Fibroblast of upper back skin (primary cell): ENCODE measurements around the gene DDAH1.

Experiments
- DNase-seq: peaks from one replicate; pipeline ENCODE4 v3.0.0-alpha.2; 2013

The DDAH1 gene

DNA sequence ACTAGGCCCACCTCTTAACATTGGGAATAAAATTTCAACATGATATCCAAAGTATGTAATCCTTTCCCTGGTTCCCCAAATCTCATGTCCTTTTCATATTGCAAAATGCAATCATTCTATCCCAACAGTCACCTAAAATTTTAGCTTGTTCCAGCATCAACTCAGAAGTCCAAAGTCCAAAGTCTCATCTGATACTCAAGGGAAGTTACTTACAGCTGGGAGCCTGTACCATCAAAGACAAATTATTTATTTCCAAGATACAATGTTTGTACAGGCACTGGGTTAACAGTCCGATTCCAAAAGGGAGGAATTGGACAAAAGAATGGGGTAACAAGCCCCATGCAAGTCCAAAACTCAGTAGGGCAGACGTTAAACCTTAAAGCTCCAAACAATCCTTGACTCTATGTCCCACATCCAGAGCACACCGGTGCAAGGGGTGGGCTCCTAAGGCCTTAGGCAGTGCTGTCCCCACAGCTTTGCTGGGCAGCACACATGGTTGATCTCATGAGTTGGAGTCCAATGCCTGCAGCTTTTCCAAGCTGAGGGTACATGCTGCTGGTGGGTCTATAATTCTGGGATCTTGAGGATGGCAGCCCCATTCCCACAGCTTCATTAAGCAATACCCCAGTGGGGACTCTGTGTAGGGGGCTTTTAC lies 78.8 kb downstream of the DDAH1 start:
- no peak for DNase-seq

DNA sequence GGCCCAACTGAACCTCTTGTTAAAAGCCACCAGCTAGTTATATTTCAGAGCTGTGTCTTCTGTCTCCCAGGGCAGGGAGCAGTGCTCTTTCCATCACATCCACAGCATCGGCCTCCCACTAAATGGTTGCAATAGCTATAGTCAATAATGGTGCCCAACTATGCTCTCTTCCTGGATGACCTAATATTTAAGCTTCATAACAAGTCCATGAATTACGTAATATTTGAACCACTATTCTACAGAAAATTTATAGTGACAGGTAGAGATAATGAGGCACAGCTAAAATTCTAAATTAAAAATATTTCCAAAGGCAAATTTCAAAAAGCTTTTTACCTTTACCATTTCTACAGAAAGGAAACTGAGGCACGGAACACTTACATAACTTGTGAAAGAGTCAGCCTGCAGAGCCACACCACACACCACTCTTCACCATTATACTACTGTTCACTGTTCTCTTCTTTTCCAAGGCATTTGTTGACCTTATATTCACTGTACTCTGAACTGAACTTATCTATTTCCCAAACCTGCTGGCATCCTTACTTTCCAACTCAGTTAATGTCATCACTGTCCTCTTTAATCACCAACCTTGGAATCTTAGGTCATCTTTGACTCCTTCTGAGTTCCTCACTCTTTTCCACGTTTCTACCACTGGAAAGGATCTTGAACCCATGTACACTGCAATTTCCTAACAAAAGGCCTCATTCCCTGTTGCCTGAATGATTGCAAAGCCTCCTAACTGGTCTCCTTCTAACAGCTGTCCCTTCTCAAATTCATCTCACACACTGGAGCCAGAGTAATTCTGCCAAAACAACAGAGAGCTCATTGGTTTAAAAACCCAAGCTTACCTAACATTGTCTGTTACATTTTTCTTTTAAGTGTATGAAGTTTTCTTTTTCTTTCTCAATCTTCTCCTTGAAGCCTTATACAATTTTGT lies 85.5 kb downstream of the DDAH1 start:
- DNase-seq: no peak

DNA sequence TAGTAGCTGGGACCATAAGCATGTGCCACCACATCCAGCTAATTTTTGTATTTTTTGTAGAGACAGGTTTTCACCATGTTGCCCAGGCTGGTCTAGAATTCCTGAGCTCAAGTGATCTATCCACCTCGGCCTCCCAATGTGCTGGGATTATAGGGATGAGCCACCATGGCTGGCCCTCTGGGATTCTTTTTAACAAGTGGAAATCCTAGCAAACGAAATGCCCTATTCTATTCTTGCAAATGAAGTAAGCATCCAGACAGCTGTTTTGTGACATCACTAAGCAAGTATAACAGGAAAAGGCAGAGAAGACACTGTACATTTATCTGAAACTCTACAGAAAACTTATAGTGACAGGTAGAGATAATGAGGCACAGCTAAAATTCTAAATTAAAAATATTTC lies 86.4 kb downstream of the DDAH1 start:
- DNase-seq: no peak

DNA sequence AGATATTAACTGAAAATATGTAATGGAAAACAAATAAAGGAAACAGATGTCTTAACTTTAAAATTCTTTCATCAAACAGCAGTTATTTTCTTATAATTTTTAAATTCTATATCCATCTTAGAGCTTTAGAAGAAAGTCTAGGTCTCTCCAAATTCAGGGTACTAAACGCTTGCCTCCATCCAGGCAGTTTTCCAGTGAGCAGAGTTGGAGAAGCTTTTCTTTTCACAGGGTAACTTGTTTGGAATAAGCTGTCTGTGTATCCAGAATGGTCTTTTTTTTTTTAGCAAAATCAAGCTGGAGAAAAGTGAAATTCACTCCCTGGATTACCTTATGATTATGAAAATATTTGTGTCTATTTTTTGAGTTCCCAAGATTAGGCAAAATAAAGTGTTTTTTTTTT lies 88.6 kb downstream of the DDAH1 start:
- no peak for DNase-seq

DNA sequence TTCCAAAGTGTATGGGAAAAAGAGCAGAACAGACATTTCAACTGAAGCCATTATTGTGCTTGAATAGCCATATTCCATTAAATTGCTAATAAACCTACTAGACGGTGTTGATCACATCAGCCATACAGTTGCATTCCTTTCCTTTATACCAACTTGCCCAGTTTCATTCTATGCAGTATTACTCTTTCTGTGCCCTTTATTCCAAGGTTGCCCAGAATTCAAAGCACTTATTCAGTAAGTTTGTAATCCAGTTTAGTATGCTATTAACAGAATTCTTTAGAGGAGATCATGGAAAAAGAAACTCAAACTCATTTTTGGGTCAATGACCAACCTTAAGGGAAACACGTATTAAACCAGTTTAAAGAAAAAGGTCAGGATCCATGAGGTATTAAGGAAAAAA lies 89.5 kb downstream of the DDAH1 start:
- no peak for DNase-seq

DNA sequence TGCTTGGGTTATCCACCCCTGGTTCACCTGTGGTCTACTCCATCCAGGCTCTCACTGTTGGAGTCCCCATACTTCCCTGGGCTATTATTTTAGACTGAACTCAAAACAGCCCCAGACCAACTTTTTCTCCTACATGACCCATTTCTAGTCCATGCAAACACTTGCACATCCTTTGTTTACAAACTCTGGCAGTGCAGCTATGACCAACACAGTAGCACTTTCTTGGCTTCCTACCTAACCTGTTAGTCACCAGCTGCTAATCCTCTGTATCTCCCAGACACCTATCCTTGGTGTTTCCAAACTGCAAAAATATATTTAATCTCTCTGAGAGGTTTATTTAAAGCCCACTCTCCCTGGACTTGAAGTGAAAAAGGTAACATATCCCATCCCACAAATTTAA lies 90.8 kb downstream of the DDAH1 start:
- peak; percentile 76 for DNase-seq

DNA sequence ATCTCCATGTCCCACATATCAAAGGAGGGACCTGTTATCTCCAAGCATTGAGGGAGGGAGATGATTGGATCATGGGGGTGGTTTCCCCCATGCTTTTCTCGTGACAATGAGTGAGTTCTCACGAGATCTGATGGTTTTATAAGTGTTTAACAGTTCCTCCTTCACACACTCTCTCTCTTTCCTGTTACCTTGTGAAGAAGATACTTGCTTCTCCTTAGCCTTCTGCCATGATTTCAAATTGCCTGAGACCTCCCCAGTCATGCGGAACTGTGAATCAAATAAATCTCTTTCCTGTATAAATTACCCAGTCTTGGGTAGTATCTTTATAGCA lies 91.6 kb downstream of the DDAH1 start:
- DNase-seq: no peak

DNA sequence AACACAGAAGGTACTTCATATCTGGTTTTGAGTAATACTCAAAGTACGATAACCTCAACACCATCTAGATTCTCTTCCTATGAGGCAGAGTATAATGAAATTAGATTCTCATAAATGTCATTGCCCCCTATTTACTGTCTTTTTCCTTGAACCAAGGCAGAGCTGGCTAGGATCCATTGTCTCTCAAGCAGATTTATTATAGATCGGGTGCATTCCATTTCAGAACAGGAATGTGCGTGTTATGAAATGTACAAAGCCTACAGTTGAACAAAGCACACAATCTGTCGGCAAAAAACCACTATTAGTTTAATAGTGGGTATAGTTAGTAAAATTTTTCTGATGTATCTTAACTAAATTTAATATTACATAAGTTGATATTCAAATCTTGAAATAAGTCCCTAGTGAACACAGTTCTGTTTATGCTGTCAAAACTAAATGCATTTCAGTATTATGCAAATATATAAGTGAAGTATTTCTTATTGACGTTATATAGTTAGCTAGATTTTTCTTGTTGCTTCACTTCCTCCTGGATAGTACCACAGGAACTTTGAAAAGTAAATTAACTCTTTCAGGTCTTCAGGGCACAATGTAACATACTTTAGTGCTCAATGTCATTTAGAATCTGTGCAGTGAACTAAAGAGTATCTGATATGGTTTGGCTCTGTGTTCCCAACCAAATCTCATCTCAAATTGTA lies 92.1 kb downstream of the DDAH1 start:
- DNase-seq: peak; percentile 88

DNA sequence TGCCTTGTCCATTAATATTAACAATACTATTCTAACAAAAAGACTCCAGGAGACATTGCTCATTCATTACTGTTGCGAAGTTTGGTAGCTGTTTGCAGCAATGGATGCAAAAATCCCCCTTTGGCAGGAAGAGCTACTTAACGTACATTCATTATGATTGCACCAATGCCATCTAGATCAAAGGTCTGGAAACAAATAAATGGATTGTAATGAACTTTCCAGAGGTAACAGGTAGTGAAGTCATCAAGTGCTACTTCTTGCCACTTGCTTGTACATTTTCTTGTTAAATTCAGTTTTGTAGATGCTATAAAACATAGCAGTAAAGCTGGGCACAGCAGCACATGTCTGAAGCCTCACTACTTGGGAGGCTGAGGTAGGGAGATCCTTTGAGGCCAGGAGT lies 93.9 kb downstream of the DDAH1 start:
- no peak for DNase-seq

DNA sequence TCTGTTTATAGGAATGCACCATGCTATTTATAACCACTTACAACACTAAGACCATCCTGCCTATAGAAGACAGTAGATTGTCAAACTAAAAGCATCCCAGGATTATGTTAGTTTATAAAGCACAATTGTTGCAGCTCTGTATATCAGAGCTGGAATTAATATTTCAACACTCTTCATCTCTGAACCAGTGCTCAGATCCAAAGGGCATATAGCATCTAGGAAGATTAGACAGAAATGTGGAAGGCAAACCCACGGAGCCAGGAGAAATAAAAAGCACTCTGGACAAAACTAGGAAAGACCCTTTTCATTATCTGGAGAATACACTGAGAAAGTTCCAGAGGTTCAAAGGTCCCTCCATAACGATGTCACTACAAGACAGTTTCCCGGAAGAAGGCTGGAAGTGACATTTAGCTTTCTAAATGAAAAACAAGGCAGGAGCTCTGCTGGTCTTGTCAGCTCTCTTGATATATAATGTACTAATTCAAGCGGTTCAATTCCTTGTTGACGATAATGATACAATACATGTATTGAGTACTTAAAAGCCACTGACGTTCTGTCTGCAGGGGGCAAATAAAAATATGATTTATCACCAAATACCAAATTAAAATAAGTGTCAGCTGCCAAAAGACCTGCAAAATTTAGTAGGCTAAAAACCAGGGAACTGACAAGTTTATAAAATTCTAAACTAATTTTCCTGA lies 96.7 kb downstream of the DDAH1 start:
- DNase-seq: no peak

DNA sequence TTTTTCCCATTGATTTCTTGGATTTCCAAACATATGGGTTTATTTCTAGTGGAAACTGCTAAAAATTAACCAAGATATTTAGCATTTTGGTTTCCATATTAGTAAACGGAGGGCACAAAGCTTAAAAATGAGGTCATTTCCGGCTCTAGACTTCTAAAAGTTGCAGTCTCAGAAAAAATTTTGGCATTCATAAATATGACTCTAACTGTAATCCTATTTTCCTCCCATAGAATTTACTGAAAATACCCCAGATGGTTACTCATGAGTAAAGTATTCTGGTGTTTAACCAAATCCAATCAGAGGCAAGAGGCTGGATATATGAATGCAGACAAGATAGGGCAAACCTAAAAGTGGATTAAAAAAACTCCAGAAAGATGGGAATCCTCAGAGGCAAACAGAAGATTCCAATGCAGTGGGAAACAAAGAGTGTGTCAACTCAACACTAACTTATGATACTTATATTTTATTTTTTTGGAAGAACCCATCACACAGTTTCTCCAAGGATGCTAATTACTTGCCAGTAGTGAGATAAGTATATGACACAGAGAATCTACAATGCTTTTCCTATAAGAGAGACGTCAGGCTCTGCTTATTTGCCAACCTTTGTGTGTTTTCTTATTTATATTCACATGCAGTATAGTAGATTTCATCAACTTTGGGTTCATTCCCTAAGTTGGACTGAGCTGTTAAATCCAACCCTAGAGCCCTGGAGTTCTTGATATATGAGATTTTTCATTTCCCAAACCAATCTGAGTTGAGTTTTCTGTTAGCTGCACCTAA lies 98.4 kb downstream of the DDAH1 start:
- peak; percentile 93 for DNase-seq

DNA sequence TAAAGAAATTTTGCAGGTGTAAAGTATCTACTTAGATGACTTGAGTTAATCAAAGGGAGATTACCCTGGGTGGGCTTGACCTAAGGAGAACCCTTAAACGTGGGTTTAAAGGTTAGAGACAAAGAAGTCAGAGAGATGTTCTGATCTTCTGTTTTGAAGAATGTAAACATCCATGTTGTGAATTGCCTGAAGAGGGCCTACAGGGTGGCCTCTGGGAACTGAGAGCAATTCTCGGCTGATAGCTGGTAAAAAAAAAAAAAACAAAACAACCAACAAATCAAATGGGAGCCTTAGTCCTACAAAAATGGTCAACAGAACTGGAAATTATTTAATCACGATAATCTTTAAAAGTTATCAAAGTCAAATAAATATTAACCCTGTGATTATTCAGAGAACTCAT lies 99.1 kb downstream of the DDAH1 start:
- DNase-seq: no peak

DNA sequence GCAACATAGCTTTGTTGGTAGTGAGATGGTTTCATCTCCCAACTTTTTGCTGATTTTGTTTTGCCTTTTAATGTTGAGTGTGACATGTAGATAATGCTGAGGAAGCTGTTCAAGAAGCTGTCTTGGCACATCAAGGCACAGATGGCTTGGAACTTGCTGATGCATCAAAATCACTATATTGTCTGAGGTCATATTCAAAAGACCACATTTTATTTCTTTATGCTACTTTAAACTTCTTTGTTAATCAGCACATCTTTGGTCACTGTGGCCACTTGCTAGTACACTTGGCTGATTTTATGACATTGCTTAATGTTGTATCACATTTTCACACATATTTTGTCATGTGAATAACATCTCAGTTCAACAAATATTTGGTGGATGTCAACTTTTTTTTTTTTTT lies 101.4 kb downstream of the DDAH1 start:
- DNase-seq: no peak

DNA sequence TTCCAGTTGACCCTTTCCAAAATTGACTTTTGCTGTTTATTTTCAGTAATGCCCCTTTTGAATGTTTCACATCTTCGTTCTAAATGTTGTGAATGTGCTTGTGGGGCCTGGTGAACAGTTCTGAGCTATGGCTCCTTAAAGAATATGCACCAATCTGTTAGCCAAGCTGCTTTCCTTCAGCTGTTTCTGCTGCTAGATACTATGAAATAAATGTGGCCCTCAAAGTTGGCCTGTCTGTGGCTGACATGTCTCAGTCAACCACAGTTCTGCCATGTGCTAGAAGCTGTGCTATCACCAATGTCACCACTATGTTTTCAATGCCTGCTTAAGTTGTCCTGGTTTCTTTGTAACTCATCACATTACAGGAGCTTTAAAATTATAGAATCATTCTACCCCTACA lies 101.9 kb downstream of the DDAH1 start:
- DNase-seq: no peak

DNA sequence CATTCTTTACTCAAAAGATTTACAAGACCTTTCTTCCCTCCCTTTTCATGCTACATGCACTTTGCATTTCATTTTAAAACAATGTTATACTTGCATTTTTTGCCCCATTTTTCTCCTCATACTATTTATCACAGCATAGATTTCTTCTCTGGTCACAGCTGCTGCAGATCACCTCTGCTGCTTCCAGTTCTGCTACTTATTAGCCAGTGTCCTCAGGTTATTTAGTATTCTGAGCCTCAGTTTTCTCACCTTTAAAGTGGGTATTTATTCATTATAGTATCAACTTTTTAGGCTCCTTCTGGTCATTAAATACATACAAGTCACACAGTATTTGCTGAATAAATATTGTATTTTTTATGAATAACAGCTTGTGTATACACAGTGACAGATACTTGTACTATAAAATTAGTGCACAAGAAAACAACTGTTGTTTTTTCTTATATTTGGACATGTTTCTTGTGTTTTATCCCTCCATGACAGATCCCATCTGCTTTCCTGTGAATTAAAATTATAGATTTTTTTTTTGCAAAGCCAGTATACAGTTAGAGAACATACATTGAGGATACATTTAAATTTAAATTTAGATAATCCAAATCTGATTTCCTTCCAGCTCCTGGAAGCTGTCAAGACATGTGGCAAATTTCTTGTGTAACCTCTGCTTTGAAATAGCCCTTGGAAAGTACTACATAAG lies 103.2 kb downstream of the DDAH1 start:
- DNase-seq: no peak

DNA sequence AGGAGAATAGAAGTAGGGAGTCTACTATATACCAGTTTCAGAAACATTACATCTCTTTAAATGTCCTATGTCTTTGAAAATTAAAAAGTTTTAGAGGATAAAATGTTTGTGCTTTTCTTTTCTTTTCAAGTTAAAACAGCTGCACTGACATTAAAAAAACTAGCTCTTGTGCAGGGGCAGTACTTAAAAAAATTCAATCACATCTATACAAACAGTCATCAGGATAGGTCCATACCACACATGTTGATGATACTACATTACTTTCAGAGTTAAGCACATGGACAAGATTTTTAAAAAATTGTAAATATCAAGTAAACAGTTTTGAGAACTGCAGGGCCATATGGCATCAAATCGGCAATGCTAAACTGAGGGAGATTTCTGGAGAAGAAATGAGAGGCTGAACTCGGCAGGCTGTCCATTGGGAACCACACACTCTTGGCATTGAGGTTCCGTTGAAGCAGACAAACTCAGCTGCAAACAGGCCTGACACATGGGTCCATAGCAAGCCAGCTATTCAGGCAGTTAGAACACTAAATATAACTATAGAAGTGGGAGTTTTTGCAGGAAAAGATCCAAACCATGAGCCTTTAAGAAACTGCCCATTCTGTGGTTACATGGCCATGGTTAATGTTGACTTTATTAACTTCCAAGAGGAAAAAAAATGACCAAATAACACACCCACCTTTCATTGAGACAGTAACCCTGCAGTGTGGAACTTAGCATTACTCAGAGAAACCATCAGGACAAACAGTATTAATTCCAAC lies 104.0 kb downstream of the DDAH1 start:
- DNase-seq: peak; percentile 82

DNA sequence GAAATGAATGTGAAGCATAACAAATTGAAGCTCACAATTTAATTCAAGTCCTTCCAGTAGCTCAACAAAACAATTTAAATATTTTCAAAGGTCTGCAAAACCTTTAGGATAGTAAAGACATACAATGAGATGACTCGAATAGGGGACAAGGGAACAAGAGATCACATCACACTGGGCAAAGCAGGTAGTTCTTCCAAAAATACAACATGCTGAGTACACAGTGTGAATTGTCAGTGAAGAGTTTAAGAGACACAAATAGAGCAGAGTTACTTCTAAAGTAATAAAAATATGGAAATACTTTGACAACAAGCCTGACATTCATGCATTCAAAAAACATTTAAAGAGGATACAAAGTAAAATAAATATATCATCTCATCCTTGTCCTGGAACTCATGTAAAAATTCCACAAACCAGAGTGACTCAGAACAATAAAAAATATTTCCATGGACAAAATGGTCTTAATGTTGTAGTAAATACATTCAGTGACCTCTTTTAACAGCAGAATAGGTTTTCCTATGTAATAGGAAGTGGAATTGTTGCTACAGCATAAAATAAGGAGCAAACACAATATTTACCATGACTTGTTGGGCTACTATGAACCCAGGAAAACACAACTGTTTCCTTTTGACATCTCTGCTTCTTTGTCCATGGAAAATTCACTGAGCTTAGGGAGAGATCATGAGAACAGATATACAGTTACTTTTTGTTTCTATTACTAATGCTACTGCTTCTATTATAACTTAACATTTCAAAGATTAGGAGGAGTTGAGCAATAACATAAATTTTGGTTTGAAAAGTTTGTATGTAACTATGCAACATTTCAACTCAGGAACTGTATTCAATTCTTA lies 104.9 kb downstream of the DDAH1 start:
- peak; percentile 20 for DNase-seq

DNA sequence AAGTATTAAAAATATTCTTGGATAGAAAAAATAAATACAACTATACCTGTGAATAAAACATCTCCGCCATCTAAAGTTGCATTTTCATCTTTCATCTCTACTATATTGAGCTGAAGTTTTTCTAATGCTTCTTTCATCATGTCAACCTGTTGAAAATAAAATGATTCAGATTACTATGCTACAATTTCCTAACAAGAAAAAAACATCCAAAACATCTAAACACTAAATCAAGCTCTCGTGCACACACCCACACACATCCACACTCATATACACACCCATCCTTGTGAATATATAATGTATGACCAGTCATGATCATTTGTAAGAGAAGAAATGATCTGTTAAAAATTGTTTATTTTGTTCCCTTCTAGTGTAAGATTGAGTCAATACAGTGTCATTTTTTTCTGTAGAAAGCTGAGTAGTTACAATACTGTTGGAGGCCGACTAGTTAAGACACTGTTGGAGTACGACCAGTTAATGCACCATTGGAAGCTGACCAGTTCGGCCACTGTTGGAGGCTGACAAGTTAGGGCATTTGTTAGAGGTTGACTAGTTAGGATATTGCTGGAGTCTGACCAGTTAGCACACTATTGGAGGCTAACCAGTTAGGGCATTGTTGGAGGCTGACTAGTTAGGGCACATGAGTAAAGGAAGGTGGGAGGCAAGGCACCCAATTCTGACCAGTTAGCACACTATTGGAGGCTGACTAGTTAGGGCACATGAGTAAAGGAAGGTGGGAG lies 106.1 kb downstream of the DDAH1 start:
- no peak for DNase-seq

DNA sequence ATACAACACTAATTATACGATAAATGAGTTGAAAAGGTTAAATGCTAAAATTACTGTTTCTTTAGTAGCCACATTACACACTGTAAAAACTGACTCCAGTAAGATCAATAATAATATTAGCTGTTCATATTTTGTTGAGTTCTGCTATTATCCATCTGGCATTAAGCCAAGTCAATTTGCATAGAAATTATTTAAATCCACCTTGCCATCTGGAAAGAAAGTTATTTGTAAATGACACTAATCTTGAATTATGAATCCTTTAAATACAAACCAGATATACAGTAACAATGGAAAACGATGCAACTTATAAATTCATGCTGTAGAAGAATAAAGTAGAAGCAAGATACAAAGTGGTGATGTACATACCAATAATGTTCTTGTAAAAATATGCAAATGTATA lies 107.1 kb downstream of the DDAH1 start:
- no peak for DNase-seq
